ENCODE results near the gene TRMT61A. TPM values are rescaled to one million over a fixed set of nuclear protein-coding genes. Genes with fewer than 3 reads are reported as not detected.

TRMT61A gene
- total and polyA plus RNA-seq, 2 of the 13 experiments (the other 11 are each of a cell fraction or from before 2014, with no cell fraction given), result 6.5 to 13.6 TPM

GRCh38 chr14:103518422-103519042 lies 10.5 kb upstream of the TRMT61A start (continued):
- TF ChIP-seq ZNF501 (CRISPR knock-in tag; IDR thresholded peaks at IDR 0.05) (peak; percentile 33; the same call in 1 of the 2 replicates), ZNF772 (CRISPR knock-in tag; IDR thresholded peaks at IDR 0.05) (peak; percentile 25; the same call in 1 of the 2 replicates), BCLAF1 (IDR thresholded peaks at IDR 0.05) (no peak), ZNF33B (CRISPR knock-in tag; IDR thresholded peaks at IDR 0.05) (no peak), ZNF747 (CRISPR knock-in tag; IDR thresholded peaks at IDR 0.05; ENCODE audit: borderline replicate concordance) (0 out of 2 replicates have a peak, but pooled peaks have one; percentile 22), CBX1 (IDR thresholded peaks at IDR 0.05; ENCODE audit: low read depth) (no peak), RBAK (CRISPR knock-in tag; IDR thresholded peaks at IDR 0.05) (no peak), ZNF816 (CRISPR knock-in tag; IDR thresholded peaks at IDR 0.05; ENCODE audit: borderline replicate concordance) (no peak), ZMYM2 (CRISPR knock-in tag; IDR thresholded peaks at IDR 0.05) (no peak), ZNF124 (CRISPR knock-in tag; IDR thresholded peaks at IDR 0.05) (no peak), NBN (conservative IDR thresholded peaks at IDR 0.05) (no peak), NFIB (CRISPR knock-in tag; IDR thresholded peaks at IDR 0.05; ENCODE audit: borderline replicate concordance) (no peak), KDM5B (CRISPR knock-in tag; IDR thresholded peaks at IDR 0.05; ENCODE audit: borderline replicate concordance) (0 out of 2 replicates have a peak, but pooled peaks have one; percentile 40), ZNF883 (CRISPR knock-in tag; IDR thresholded peaks at IDR 0.05; ENCODE audit: not compliant biosample characterization) (peak; percentile 59), ZBTB40 (IDR thresholded peaks at IDR 0.05) (no peak), ZBTB40 (CRISPR knock-in tag; IDR thresholded peaks at IDR 0.05) (no peak), SP1 (IDR thresholded peaks at IDR 0.05) (no peak), SP1 (CRISPR knock-in tag; IDR thresholded peaks at IDR 0.05) (no peak)
